GM23338 (cell line): ENCODE measurements around the gene CACNA1B.

ENCODE experiments used
- CREB1 ChIP-seq: fragments of 250-450 bp; sonication (Bioruptor Pico); IDR thresholded peaks from 2 replicates; pipeline ENCODE4 v1.5.0; 2020; ENCODE audit warnings: low read depth, mild to moderate bottlenecking, moderate library complexity
- CTCF ChIP-seq, 2 experiments: fragments of 200-600 bp in 1 of 2; sonication (generic) in 1 of 2; conservative IDR thresholded peaks; 2 replicates each; pipeline versions ENCODE4 v1.5.1 to v1.6.1; 2016 to 2017; ENCODE audit warnings: antibody characterized with exemption in 2 of 2, low read depth in 2 of 2, mild to moderate bottlenecking in 2 of 2, moderate library complexity in 1 of 2
- ETS1 ChIP-seq: IDR thresholded peaks from 2 replicates; pipeline ENCODE4 v1.6.1; 2016; ENCODE audit warnings: antibody characterized with exemption
- EZH2 ChIP-seq: fragments of 200-600 bp; sonication (generic); IDR thresholded peaks from one replicate; pipeline ENCODE4 v1.8.0; 2017; ENCODE audit warnings: antibody characterized with exemption, mild to moderate bottlenecking, low read depth; ENCODE audit not compliant: unreplicated experiment
- EZH2phosphoT487 ChIP-seq: fragments of 200-600 bp; sonication (generic); IDR thresholded peaks from one replicate; pipeline ENCODE4 v1.8.1; 2018; ENCODE audit warnings: antibody characterized with exemption; ENCODE audit not compliant: unreplicated experiment
- JUNB ChIP-seq: IDR thresholded peaks from one replicate; pipeline ENCODE4 v1.6.1; 2016; ENCODE audit warnings: antibody characterized with exemption; ENCODE audit not compliant: unreplicated experiment
- POLR2AphosphoS5 ChIP-seq: IDR thresholded peaks from 2 replicates; pipeline ENCODE4 v1.6.1; 2016; ENCODE audit warnings: antibody characterized with exemption, low read depth
- REST ChIP-seq: IDR thresholded peaks from one replicate; pipeline ENCODE4 v1.6.1; 2018; ENCODE audit warnings: antibody characterized with exemption; ENCODE audit not compliant: unreplicated experiment
- ZNF114 ChIP-seq: fragments of 250-450 bp; sonication (Bioruptor Pico); IDR thresholded peaks from 2 replicates; pipeline ENCODE4 v1.5.0; 2020; ENCODE audit warnings: mild to moderate bottlenecking, moderate library complexity
- TF ChIP-seq, protein P1 (sequence below): fragments of 250-450 bp; sonication (Bioruptor Pico); IDR thresholded peaks from 2 replicates; pipeline ENCODE4 v1.5.0; 2020; ENCODE audit warnings: mild to moderate bottlenecking, moderate library complexity

GRCh38 chr9:138070815-138071214 lies 193.2 kb downstream of the CACNA1B start:
- TF ChIP-seq CTCF (conservative IDR thresholded peaks at IDR 0.05; ENCODE audit: low read depth in 2 of 2) (no peak), EZH2 (no peak), REST (no peak), POLR2AphosphoS5 (no peak), EZH2phosphoT487 (no peak), ETS1 (no peak), JUNB (no peak), CREB1 (CRISPR knock-in tag) (no peak), ZNF114 (CRISPR knock-in tag) (no peak)
- TF ChIP-seq, protein P1, sequence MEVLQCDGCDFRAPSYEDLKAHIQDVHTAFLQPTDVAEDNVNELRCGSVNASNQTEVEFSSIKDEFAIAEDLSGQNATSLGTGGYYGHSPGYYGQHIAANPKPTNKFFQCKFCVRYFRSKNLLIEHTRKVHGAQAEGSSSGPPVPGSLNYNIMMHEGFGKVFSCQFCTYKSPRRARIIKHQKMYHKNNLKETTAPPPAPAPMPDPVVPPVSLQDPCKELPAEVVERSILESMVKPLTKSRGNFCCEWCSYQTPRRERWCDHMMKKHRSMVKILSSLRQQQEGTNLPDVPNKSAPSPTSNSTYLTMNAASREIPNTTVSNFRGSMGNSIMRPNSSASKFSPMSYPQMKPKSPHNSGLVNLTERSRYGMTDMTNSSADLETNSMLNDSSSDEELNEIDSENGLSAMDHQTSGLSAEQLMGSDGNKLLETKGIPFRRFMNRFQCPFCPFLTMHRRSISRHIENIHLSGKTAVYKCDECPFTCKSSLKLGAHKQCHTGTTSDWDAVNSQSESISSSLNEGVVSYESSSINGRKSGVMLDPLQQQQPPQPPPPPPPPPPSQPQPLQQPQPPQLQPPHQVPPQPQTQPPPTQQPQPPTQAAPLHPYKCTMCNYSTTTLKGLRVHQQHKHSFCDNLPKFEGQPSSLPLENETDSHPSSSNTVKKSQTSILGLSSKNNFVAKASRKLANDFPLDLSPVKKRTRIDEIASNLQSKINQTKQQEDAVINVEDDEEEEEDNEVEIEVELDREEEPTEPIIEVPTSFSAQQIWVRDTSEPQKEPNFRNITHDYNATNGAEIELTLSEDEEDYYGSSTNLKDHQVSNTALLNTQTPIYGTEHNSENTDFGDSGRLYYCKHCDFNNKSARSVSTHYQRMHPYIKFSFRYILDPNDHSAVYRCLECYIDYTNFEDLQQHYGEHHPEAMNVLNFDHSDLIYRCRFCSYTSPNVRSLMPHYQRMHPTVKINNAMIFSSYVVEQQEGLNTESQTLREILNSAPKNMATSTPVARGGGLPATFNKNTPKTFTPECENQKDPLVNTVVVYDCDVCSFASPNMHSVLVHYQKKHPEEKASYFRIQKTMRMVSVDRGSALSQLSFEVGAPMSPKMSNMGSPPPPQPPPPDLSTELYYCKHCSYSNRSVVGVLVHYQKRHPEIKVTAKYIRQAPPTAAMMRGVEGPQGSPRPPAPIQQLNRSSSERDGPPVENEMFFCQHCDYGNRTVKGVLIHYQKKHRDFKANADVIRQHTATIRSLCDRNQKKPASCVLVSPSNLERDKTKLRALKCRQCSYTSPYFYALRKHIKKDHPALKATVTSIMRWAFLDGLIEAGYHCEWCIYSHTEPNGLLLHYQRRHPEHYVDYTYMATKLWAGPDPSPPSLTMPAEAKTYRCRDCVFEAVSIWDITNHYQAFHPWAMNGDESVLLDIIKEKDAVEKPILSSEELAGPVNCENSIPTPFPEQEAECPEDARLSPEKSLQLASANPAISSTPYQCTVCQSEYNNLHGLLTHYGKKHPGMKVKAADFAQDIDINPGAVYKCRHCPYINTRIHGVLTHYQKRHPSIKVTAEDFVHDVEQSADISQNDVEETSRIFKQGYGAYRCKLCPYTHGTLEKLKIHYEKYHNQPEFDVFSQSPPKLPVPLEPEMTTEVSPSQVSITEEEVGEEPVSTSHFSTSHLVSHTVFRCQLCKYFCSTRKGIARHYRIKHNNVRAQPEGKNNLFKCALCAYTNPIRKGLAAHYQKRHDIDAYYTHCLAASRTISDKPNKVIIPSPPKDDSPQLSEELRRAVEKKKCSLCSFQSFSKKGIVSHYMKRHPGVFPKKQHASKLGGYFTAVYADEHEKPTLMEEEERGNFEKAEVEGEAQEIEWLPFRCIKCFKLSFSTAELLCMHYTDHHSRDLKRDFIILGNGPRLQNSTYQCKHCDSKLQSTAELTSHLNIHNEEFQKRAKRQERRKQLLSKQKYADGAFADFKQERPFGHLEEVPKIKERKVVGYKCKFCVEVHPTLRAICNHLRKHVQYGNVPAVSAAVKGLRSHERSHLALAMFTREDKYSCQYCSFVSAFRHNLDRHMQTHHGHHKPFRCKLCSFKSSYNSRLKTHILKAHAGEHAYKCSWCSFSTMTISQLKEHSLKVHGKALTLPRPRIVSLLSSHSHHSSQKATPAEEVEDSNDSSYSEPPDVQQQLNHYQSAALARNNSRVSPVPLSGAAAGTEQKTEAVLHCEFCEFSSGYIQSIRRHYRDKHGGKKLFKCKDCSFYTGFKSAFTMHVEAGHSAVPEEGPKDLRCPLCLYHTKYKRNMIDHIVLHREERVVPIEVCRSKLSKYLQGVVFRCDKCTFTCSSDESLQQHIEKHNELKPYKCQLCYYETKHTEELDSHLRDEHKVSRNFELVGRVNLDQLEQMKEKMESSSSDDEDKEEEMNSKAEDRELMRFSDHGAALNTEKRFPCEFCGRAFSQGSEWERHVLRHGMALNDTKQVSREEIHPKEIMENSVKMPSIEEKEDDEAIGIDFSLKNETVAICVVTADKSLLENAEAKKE, result no peak
